GM12874 (cell line): ENCODE data around the gene LTO1.

Experiments used
- TF ChIP-seq, protein P1 (sequence below): IDR thresholded peaks from 2 replicates; pipeline ENCODE4 v1.5.1; 2011; ENCODE audit warnings: low read depth, mild to moderate bottlenecking, control low read depth, low read length, moderate library complexity; ENCODE audit not compliant: insufficient read depth

LTO1 gene

GRCh38 chr11:69658626-69659450 lies 16.3 kb downstream of the LTO1 start:
- TF ChIP-seq, protein P1, sequence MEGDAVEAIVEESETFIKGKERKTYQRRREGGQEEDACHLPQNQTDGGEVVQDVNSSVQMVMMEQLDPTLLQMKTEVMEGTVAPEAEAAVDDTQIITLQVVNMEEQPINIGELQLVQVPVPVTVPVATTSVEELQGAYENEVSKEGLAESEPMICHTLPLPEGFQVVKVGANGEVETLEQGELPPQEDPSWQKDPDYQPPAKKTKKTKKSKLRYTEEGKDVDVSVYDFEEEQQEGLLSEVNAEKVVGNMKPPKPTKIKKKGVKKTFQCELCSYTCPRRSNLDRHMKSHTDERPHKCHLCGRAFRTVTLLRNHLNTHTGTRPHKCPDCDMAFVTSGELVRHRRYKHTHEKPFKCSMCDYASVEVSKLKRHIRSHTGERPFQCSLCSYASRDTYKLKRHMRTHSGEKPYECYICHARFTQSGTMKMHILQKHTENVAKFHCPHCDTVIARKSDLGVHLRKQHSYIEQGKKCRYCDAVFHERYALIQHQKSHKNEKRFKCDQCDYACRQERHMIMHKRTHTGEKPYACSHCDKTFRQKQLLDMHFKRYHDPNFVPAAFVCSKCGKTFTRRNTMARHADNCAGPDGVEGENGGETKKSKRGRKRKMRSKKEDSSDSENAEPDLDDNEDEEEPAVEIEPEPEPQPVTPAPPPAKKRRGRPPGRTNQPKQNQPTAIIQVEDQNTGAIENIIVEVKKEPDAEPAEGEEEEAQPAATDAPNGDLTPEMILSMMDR, result no peak

GRCh38 chr11:69657911-69658625 lies 17.1 kb downstream of the LTO1 start:
- TF ChIP-seq, protein P1, result no peak

- TF ChIP-seq, protein P1, result no peak
Measured at GRCh38 chr11:69657456-69657910, 17.7 kb downstream of the LTO1 start.

DNA sequence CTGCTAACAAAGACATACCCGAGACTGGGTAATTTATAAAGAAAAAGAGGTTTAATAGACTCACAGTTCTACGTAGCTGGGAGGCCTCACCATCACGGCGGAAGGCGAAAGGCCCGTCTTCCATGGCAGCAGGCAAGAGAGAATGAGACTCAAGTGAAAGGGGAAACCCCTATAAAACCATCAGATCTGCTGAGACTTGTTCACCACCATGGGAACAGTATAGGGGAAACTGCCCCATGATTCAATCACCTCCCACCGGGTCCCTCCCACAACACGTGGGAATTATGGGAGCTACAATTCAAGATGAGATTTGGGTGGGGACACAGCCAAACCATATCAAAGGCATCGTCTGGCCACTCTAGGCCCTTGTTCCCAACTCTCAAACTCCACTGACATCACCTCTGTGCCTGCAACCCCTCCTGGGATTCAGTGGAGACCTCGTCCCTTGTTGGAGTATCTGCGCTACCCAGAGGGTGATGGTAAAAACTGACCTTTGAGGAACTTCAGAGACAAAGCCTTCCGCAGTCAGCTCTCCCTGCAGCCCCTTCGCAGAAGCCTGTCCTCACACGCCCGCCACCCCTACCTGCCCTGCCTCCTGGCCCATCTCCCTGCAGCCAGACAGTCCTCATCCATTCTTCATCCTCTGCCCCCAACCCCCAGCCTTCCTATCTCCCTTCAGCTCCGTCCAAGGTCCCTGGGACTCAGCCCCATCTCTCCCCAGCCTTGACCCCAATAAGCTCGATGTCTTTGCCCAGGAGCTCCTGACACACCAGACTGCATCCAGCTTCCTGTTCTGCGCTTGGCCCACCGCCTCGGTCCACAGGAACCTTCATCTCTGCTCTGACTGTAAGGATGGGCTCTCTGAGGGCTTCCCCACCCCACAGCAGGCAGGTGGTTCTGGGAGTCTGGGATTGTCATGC lies 18.4 kb downstream of the LTO1 start:
- TF ChIP-seq, protein P1, result no peak

DNA sequence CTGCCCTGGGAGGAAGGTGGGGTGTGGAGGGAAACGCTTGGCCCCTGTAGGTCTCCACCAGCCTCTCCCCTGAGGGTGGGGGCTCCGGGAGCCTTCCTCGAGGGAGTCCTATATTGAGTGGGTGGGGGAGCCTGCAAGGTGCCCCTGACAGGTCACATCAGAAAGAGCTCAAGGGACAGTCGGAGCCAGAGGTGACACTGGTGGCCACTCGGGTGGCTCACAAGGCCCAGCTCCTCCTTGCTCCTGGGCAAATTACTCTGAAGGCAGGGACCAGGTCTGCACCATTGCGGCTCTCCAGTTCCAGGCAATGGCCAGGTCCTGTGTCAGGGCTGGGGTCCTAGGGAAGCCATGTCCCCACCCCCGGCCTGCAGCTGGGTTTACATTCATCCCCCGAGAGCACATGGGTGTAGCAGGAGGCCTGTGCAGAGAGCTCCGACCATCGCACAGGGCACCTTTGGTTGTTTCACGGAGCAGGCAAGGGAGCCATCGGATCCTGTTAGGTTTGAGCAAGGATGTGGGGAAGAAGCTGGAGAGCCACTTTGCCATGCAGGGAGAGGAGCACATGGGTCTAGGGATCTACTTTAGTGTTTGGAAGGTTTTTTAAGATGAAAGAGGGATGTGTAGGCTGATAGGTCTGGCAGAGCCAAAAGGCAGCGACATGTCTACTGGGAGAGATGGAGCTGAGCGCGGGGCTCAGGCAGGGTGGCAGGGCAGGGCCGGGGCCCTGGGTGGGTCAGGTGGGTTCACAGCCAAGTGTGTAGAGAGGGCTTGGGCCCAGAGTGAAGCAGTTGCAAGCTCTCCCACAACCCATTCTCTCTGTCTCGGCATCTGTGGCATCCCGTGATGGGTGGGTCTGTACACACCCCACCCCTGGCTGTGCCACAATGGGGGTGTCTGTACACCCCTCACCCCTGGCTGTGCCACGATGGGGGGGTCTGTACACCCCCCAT lies 19.4 kb downstream of the LTO1 start:
- TF ChIP-seq, protein P1, result no peak

DNA sequence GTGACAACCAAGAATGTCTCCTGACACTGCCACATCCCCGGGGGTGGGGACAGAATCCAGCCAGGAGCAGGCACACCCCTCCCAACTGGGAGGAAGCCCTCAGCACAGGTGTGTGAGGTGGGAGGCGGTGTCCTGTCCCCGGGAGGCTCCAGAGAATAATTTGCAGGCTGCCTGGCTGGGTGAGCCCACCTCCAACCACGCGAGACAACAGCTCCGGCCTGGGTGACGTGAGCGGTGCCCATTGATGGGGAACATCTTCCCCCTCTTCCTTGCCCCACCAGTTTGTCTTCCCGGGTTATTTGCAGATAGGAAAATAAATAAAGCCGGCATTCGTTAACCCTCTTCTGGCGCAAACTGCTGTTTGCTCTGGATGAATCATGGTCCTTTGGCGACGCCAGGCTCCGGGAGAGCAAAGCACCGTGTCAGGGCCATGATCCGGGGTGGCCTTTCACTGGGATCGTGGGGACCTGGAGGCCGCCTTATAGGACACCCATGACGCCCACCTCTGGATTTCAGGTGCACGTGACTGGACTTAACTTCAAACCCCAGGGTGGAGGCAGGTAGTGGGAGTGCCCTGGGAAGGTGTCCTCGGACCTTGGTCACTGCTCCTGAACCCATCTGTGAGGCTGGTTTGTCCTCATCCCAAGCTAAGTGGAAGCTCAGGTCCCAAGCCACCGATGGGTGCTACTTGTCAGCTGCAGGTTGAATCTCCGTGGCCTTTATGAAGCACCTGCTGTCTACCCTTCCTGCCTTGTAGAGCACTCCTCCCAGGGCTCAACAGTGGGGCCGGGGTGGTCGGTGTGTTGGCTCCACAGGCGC lies 20.3 kb downstream of the LTO1 start:
- TF ChIP-seq, protein P1, result no peak
